ENCODE results near the gene SLCO2A1.

The SLCO2A1 gene

GRCh38 chr3:134064081-134064480 lies 34.4 kb upstream of the SLCO2A1 start:
- no peak overlapping the region for H3K4me3 ChIP-seq (ENCODE audit: low read depth, low read length)
- TF ChIP-seq CTCF (IDR thresholded peaks at IDR 0.05; ENCODE audit: low read depth, low read length): no peak
- H3K27me3 ChIP-seq: no peaks in the 10 kb centered on the region

GRCh38 chr3:134061401-134061800 lies 31.7 kb upstream of the SLCO2A1 start:
- Histone ChIP-seq H3K4me1 (no peaks in the 10 kb centered on the region), H3K4me3 (ENCODE audit: low read depth, low read length) (no peak overlapping the region), H3K36me3 (no peaks in the 10 kb centered on the region), H3K27me3 (no peaks in the 10 kb centered on the region), H3K9me3 (no peaks in the 10 kb centered on the region)
- no peak for TF ChIP-seq CTCF (IDR thresholded peaks at IDR 0.05; ENCODE audit: low read depth, low read length)
- no peak for DNase-seq

More at GRCh38 chr3:134064081-134064480, 34.4 kb upstream of the SLCO2A1 start:
- Histone ChIP-seq H3K36me3 (no peaks in the 10 kb centered on the region), H3K4me1 (no peaks in the 10 kb centered on the region), H3K9me3 (no peaks in the 10 kb centered on the region)
- no peak for DNase-seq

GRCh38 chr3:134060561-134061385 lies 31.0 kb upstream of the SLCO2A1 start:
- no peak overlapping the region for H3K4me3 ChIP-seq (ENCODE audit: low read depth, low read length)
- H3K27me3 ChIP-seq: no peaks in the 10 kb centered on the region
- DNase-seq: no peak
- H3K36me3 ChIP-seq: no peaks in the 10 kb centered on the region
- no peak for TF ChIP-seq CTCF (IDR thresholded peaks at IDR 0.05; ENCODE audit: low read depth, low read length)
- no peaks in the 10 kb centered on the region for H3K4me1 ChIP-seq
- H3K9me3 ChIP-seq: no peaks in the 10 kb centered on the region

- Histone ChIP-seq H3K4me3 (ENCODE audit: low read depth, low read length) (no peak overlapping the region), H3K9me3 (no peaks in the 10 kb centered on the region), H3K27me3 (no peaks in the 10 kb centered on the region), H3K4me1 (no peaks in the 10 kb centered on the region), H3K36me3 (no peaks in the 10 kb centered on the region)
- TF ChIP-seq CTCF (IDR thresholded peaks at IDR 0.05; ENCODE audit: low read depth, low read length): no peak
- no peak for DNase-seq
Measured at GRCh38 chr3:134059671-134060560, 30.2 kb upstream of the SLCO2A1 start.

GRCh38 chr3:134059035-134059601 lies 29.4 kb upstream of the SLCO2A1 start:
- no peak for DNase-seq
- H3K36me3 ChIP-seq: no peaks in the 10 kb centered on the region
- TF ChIP-seq CTCF (IDR thresholded peaks at IDR 0.05; ENCODE audit: low read depth, low read length): no peak

More at GRCh38 chr3:134059035-134059601, 29.4 kb upstream of the SLCO2A1 start:
- Histone ChIP-seq H3K4me1 (no peaks in the 10 kb centered on the region), H3K27me3 (no peaks in the 10 kb centered on the region), H3K9me3 (no peaks in the 10 kb centered on the region), H3K4me3 (ENCODE audit: low read depth, low read length) (no peak overlapping the region)

All from BE2C (cell line).